HepG2 (cell line): ENCODE data around the gene MAN1A2. TPM values are rescaled to one million over a fixed set of nuclear protein-coding genes. Genes with fewer than 3 reads are reported as not detected.

ENCODE experiments used
- ATAC-seq: fragments of 200-7000 bp; cut with Tn5 transposase; 3 replicates; pipeline ENCODE4 v1.9.1; 2020; ENCODE audit warnings: mild to moderate bottlenecking, moderate library complexity
- BruUV-seq: library from RNA; stranded (reverse); fragments of 400-500 nt; replicated peaks from 2 replicates; lab custom pipeline; 2021; lab: Mats Ljungman, UMichigan
- CTCF ChIA-PET: fragments of 300-600 bp; formaldehyde crosslinking; extraction: SDS; loops from one replicate; lab custom pipeline; 2021; ENCODE audit warnings: low total read pairs, inconsistent platforms, low intra/inter-chr PET ratio; lab: Yijun Ruan, JAX
- POLR2A ChIA-PET: fragments of 350-600 bp; sonication (Branson Sonifier 250); formaldehyde crosslinking; loops from one replicate; lab custom pipeline; 2020; ENCODE audit warnings: antibody characterized with exemption, inconsistent platforms; lab: Yijun Ruan, JAX
- DNase-seq: peaks from one replicate; pipeline ENCODE4 v3.0.0-alpha.2; 2015; ENCODE audit warnings: low spot score
- FAIRE-seq: peaks from 3 replicates; lab custom pipeline; 2011; peaks lifted over from hg19 to GRCh38; lab: Jason Lieb, UNC
- H2AFZ ChIP-seq: one replicate; pipeline ENCODE4 v1.6.1; 2011; ENCODE audit warnings: low read length, inconsistent platforms
- H3K27ac ChIP-seq: fragments of 300-600 bp; 3 replicates; pipeline ENCODE4 v1.8.0; 2011; ENCODE audit warnings: mixed run types, mild to moderate bottlenecking, mixed read lengths, low read length, inconsistent platforms; ENCODE audit not compliant: insufficient read depth; ENCODE audit errors: extremely low read length
- H3K27me3 ChIP-seq, 2 experiments: fragments of 200-600 bp in 1 of 2; 2 replicates in 1 of 2; 3 replicates in 1 of 2; pipeline versions ENCODE4 v1.6.0 to v1.8.0; 2011; ENCODE audit warnings: low read length in 2 of 2, mild to moderate bottlenecking in 2 of 2, moderate library complexity in 2 of 2, inconsistent platforms in 1 of 2; ENCODE audit not compliant: insufficient read depth in 2 of 2, control insufficient read depth in 1 of 2
- H3K36me3 ChIP-seq, 2 experiments: fragments of 200-600 bp in 1 of 2; replicated peaks in 1 of 2; 2 replicates in 1 of 2; 3 replicates in 1 of 2; pipeline versions ENCODE4 v1.5.1 to v1.8.0; 2011; ENCODE audit warnings: low read length in 2 of 2, inconsistent platforms in 1 of 2; ENCODE audit not compliant: insufficient read depth in 2 of 2, control insufficient read depth in 1 of 2
- H3K4me1 ChIP-seq: 2 replicates; pipeline ENCODE4 v1.5.1; 2012; ENCODE audit warnings: low read length, inconsistent platforms; ENCODE audit not compliant: insufficient read depth
- H3K4me2 ChIP-seq: 2 replicates; pipeline ENCODE4 v1.6.0; 2011; ENCODE audit warnings: low read depth, low read length, inconsistent platforms
- H3K4me3 ChIP-seq, 3 experiments: fragments of 200-600 bp in 1 of 3; sonication (generic), shearing (Covaris generic) in 1 of 3; replicated peaks in 1 of 3; 2 replicates each; pipeline ENCODE4 v1.5.1; 2011 to 2016; ENCODE audit warnings: low read length in 3 of 3, inconsistent platforms in 2 of 3, low read depth in 2 of 3, mild to moderate bottlenecking in 2 of 3, control low read depth in 1 of 3, mixed read lengths in 1 of 3; ENCODE audit not compliant: insufficient read depth in 1 of 3
- H3K79me2 ChIP-seq: one replicate; pipeline ENCODE4 v1.6.1; 2011; ENCODE audit warnings: low read length, inconsistent platforms; ENCODE audit not compliant: insufficient read depth
- H3K9ac ChIP-seq: 2 replicates; pipeline ENCODE4 v1.6.0; 2011; ENCODE audit warnings: mild to moderate bottlenecking, low read depth, low read length, inconsistent platforms; ENCODE audit not compliant: insufficient read depth
- H3K9me3 ChIP-seq: 2 replicates; pipeline ENCODE4 v1.5.1; 2012; ENCODE audit warnings: mild to moderate bottlenecking, low read length
- H4K20me1 ChIP-seq: 2 replicates; pipeline ENCODE4 v1.6.0; 2011; ENCODE audit warnings: inconsistent platforms, mild to moderate bottlenecking, low read length, moderate library complexity; ENCODE audit not compliant: insufficient read depth
- NFE2 ChIP-seq: sonication (generic); formaldehyde crosslinking; IDR thresholded peaks from 2 replicates; pipeline ENCODE4 v1.4.0; 2020; ENCODE audit warnings: missing genetic modification reagents
- NFYC ChIP-seq: IDR thresholded peaks from 2 replicates; pipeline ENCODE4 v1.6.1; 2016; ENCODE audit warnings: missing genetic modification reagents, missing compliant biosample characterization
- POLR2AphosphoS5 ChIP-seq: IDR thresholded peaks from 2 replicates; pipeline ENCODE4 v1.6.1; 2012; ENCODE audit warnings: low read depth, low read length
- RFXAP ChIP-seq: sonication (generic); formaldehyde crosslinking; IDR thresholded peaks from 2 replicates; pipeline ENCODE4 v1.4.0; 2020; ENCODE audit warnings: missing genetic modification reagents, borderline replicate concordance
- SP2 ChIP-seq: sonication (generic); formaldehyde crosslinking; IDR thresholded peaks from 2 replicates; pipeline ENCODE4 v1.5.1; 2020; ENCODE audit warnings: mild to moderate bottlenecking, missing genetic modification reagents
- SRSF1 ChIP-seq: fragments of 200-400 bp; formaldehyde crosslinking; optimal IDR thresholded peaks from 2 replicates; pipeline ENCODE3; 2017; ENCODE audit warnings: mild to moderate bottlenecking, low read depth, low read length, moderate library complexity
- ZNF180 ChIP-seq: sonication (generic); formaldehyde crosslinking; IDR thresholded peaks from 2 replicates; pipeline ENCODE4 v1.4.0; 2020; ENCODE audit warnings: low read depth, missing genetic modification reagents, borderline replicate concordance
- ZNF34 ChIP-seq: sonication (generic); formaldehyde crosslinking; IDR thresholded peaks from 2 replicates; pipeline ENCODE4 v1.4.0; 2020; ENCODE audit warnings: mild to moderate bottlenecking, missing genetic modification reagents, borderline replicate concordance
- ZNF451 ChIP-seq: sonication (generic); formaldehyde crosslinking; IDR thresholded peaks from 2 replicates; pipeline ENCODE4 v1.5.0; 2020; ENCODE audit warnings: mild to moderate bottlenecking, missing genetic modification reagents
- ZNF660 ChIP-seq: sonication (generic); formaldehyde crosslinking; IDR thresholded peaks from 2 replicates; pipeline ENCODE4 v1.5.1; 2020; ENCODE audit warnings: mild to moderate bottlenecking, low read depth, missing genetic modification reagents, borderline replicate concordance
- ZNF678 ChIP-seq: sonication (generic); formaldehyde crosslinking; IDR thresholded peaks from 2 replicates; pipeline ENCODE4 v1.4.0; 2020; ENCODE audit warnings: mild to moderate bottlenecking, missing genetic modification reagents
- WGBS: methylation state at CpG from one replicate; pipeline ENCODE4 v1.1.6; 2017; ENCODE audit warnings: low lambda C conversion rate; 5-methylcytosine and 5-hydroxymethylcytosine counted together
- in situ Hi-C: cut with HindIII; loops from 2 replicates; pipeline ENCODE4 v1.10.0; 2017; ENCODE audit warnings: low pct_unique_long_range_greater_than_20kb; ENCODE audit not compliant: extremely low pct_ligation_motif_present
- intact Hi-C: fragments of 100-400 bp; cut with micrococcal nuclease; formaldehyde crosslinking; loops from one replicate; pipeline ENCODE4 v1.10.0; 2022; ENCODE audit not compliant: unreplicated experiment
- polyA plus RNA-seq, 8 experiments: library from polyadenylated mRNA; depleted of rRNA in 3 of 8; stranded (reverse) in 7 of 8; unstranded in 1 of 8; fragments of >200 nt; fragmentation: Illumina TruSeq in 4 of 8; extraction: Trizol in 4 of 8; gene quantifications; 2 replicates each; pipeline versions ENCODE4 v1.2.1 to v1.2.3, GENCODE V29; 2011 to 2016; ENCODE audit warnings: low read depth in 4 of 8, missing spikeins in 1 of 8, mixed read lengths in 1 of 8; ENCODE audit not compliant: insufficient read depth in 1 of 8
- total RNA-seq, 5 experiments: library from RNA; depleted of rRNA; stranded (reverse); fragments of >200 nt; fragmentation: Illumina TruSeq; extraction: Trizol; gene quantifications; 2 replicates each; pipeline ENCODE4 v1.2.3, GENCODE V29; 2016; ENCODE audit warnings: low read depth in 1 of 5
- TF ChIP-seq, protein P1 (sequence below): sonication (generic); formaldehyde crosslinking; IDR thresholded peaks from 2 replicates; pipeline ENCODE4 v1.8.0; 2022; ENCODE audit warnings: missing genetic modification reagents, mild to moderate bottlenecking, inconsistent platforms, borderline replicate concordance
- TF ChIP-seq, protein P2 (sequence below): sonication (generic); formaldehyde crosslinking; IDR thresholded peaks from 2 replicates; pipeline ENCODE4 v1.5.1; 2020; ENCODE audit warnings: missing genetic modification reagents, mild to moderate bottlenecking, borderline replicate concordance
- TF ChIP-seq, protein P3 (sequence below): IDR thresholded peaks from 2 replicates; pipeline ENCODE4 v1.6.1; 2016; ENCODE audit warnings: low read depth, missing genetic modification reagents, missing compliant biosample characterization
- TF ChIP-seq, protein P4 (sequence below): sonication (generic); formaldehyde crosslinking; IDR thresholded peaks from 2 replicates; pipeline ENCODE4 v1.4.0; 2020; ENCODE audit warnings: mild to moderate bottlenecking, missing genetic modification reagents

The MAN1A2 gene
- total and polyA plus RNA-seq, 2 of the 13 experiments (the other 11 are each of a cell fraction or from before 2014, with no cell fraction given) = 8.0 to 19.9 TPM

DNA sequence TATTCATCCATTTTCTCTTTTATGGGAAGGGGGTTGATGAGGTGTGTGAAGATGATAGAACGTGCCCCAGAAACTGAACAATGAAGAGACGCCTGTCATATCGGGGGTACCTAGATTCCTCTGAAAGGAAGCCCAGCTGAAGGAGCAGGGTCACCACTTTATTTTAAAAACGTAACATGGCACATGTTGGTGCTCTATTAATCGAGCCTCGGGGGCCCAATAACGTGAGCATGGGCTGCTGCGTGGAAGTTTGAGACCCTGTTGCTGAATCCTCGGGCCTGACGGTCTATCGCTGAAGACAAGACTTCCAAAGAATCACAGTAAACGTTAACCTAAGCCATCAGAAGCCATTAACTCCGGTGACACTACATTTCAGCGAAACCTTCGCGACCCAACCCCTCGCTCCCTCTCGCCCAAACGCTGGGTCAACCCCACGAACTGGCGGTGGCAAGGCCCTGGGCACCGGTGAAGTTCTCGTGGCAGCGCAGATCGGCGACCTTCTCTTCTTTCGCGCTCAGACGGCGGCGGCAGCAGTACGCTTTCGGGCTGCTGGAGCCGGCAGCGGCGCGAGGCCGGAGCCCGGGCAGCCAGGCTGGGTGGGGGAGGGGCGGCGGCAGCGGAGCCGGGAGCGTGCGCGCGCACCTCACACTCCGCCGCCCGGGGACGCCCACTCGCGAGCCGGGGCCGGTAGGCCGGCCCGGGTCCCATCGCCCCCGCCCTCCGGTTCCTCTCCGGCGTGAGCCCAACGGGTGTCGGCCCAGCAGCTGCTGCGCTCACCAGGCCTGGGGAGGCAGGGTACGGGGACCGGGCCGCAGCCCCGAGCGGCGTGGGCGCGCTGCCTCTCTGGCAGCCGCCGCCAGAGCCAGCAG is 838 bp upstream of the MAN1A2 start:
- no peaks in the 10 kb centered on the region for H3K9me3 ChIP-seq
- H3K27ac ChIP-seq = peak overlapping the region; percentile 95
- TSS peak; percentile 90 for BruUV-seq
- H3K9ac ChIP-seq = peak overlapping the region; percentile 96
- ATAC-seq = peak; percentile 73
- H4K20me1 ChIP-seq = peaks cover 4% of the 10 kb centered on the region; the same call in 1 of the 2 replicates
- ChIA-PET POLR2A (interaction anchor here (0.8 to 1.3 kb wide), 2 partner anchors 18 to 25 kb away, joined by 3 read pairs; no protein-coding TSS in a partner anchor), CTCF (no interaction called here)
- H3K4me2 ChIP-seq = peak overlapping the region; percentile 98
- H2AFZ ChIP-seq = peak overlapping the region; percentile 76
- in situ Hi-C loops (no loop called here), intact Hi-C loops (loop anchor here (10.0 kb wide), 1 partner anchor 242 kb away; the partner anchor contains the start of gene TRIM45)
- H3K4me3 ChIP-seq = peak overlapping the region; percentile 77 to 95 (median 88)
- DNase-seq = peak; percentile 44
- FAIRE-seq = no peak
- H3K27me3 ChIP-seq = no peaks in the 10 kb centered on the region; a peak in 1 of 5 replicates
- peaks cover 22% of the 10 kb centered on the region for H3K4me1 ChIP-seq
- H3K79me2 ChIP-seq = peaks cover 49% of the 10 kb centered on the region
- H3K36me3 ChIP-seq = no peaks in the 10 kb centered on the region
- WGBS = 2% methylated on average over 17 of the region's 75 CpGs
- TF ChIP-seq NFYC (CRISPR knock-in tag) (no peak), ZNF180 (CRISPR knock-in tag) (no peak), RFXAP (CRISPR knock-in tag) (no peak), POLR2AphosphoS5 (peak; percentile 13; the same call in 1 of the 2 replicates), SRSF1 (no peak), ZNF678 (CRISPR knock-in tag) (no peak), SP2 (CRISPR knock-in tag) (no peak), ZNF451 (CRISPR knock-in tag) (peak; percentile 55; the same call in 1 of the 2 replicates), NFE2 (no peak), ZNF660 (CRISPR knock-in tag) (no peak), ZNF34 (peak; percentile 26; the same call in 1 of the 2 replicates)
- TF ChIP-seq, protein P1, sequence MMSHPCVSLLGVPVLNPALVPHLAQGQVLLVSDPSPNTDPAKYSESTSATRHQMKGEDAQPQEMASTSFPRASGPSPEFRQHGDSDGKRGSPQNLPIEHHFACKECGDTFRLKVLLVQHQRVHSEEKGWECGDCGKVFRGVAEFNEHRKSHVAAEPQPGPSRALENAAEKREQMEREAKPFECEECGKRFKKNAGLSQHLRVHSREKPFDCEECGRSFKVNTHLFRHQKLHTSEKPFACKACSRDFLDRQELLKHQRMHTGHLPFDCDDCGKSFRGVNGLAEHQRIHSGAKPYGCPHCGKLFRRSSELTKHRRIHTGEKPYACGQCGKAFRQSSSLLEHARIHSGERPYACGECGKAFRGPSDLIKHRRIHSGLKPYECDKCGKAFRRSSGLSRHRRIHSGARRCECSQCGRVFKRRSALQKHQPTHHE (CRISPR knock-in tag) = no peak
- TF ChIP-seq, protein P2, sequence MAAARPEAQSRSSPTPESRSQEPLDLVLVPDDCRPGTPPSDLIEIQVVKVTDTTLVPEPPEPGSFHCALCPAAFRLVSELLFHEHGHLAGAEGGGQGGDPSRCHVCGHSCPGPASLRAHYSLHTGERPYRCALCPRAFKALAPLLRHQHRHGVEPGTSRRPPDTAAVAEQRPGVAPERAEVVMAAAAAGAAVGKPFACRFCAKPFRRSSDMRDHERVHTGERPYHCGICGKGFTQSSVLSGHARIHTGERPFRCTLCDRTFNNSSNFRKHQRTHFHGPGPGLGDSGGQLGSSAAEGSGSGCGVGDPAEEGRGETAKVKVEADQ (CRISPR knock-in tag) = peak; percentile 25
- TF ChIP-seq, protein P3, sequence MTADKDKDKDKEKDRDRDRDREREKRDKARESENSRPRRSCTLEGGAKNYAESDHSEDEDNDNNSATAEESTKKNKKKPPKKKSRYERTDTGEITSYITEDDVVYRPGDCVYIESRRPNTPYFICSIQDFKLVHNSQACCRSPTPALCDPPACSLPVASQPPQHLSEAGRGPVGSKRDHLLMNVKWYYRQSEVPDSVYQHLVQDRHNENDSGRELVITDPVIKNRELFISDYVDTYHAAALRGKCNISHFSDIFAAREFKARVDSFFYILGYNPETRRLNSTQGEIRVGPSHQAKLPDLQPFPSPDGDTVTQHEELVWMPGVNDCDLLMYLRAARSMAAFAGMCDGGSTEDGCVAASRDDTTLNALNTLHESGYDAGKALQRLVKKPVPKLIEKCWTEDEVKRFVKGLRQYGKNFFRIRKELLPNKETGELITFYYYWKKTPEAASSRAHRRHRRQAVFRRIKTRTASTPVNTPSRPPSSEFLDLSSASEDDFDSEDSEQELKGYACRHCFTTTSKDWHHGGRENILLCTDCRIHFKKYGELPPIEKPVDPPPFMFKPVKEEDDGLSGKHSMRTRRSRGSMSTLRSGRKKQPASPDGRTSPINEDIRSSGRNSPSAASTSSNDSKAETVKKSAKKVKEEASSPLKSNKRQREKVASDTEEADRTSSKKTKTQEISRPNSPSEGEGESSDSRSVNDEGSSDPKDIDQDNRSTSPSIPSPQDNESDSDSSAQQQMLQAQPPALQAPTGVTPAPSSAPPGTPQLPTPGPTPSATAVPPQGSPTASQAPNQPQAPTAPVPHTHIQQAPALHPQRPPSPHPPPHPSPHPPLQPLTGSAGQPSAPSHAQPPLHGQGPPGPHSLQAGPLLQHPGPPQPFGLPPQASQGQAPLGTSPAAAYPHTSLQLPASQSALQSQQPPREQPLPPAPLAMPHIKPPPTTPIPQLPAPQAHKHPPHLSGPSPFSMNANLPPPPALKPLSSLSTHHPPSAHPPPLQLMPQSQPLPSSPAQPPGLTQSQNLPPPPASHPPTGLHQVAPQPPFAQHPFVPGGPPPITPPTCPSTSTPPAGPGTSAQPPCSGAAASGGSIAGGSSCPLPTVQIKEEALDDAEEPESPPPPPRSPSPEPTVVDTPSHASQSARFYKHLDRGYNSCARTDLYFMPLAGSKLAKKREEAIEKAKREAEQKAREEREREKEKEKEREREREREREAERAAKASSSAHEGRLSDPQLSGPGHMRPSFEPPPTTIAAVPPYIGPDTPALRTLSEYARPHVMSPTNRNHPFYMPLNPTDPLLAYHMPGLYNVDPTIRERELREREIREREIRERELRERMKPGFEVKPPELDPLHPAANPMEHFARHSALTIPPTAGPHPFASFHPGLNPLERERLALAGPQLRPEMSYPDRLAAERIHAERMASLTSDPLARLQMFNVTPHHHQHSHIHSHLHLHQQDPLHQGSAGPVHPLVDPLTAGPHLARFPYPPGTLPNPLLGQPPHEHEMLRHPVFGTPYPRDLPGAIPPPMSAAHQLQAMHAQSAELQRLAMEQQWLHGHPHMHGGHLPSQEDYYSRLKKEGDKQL = no peak
- TF ChIP-seq, protein P4, sequence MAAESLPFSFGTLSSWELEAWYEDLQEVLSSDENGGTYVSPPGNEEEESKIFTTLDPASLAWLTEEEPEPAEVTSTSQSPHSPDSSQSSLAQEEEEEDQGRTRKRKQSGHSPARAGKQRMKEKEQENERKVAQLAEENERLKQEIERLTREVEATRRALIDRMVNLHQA = no peak
